ENCODE results near the gene TRPM1.

GRCh38 chr15:31125061-31125460 lies 23.5 kb upstream of the TRPM1 start:
- TF ChIP-seq CTCF (IDR thresholded peaks at IDR 0.05) (no peak), POLR2A (IDR thresholded peaks at IDR 0.05) (no peak)

All from body of pancreas (tissue), 4 donors.